ENCODE measurements around the gene NUDCD3.

Gene NUDCD3

DNA sequence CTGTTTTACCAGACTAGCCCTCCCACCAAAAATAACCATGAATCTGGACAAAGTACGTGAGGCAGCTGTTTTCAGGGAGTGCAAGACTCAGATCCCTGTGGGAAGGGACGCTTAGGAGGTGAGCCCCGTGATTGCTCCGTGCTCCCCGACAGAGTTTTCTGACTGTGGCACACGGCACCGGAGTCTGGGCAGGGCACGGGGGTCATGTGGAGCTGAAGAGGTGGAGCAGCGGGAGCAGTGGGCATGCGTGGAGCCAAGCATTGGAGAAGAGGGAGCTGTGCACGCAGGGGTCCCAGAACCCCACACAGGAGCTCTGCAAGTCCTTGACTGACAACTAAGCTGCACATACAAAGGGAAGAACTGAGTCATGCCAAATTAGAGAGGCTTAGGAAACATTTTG, 154.0 kb downstream of the NUDCD3 start:
- no CpG with 5 or more reads among the region's 11 CpGs for WGBS (ENCODE audit: extremely low coverage, insufficient coverage, insufficient read length)
- Histone ChIP-seq H3K9me3 (ENCODE audit: insufficient read depth, low read depth, low read length) (peaks cover 1% of the 10 kb centered on the region), H3K23ac (ENCODE audit: low read length) (no peak overlapping the region)

GRCh38 chr7:44335184-44335583, 155.3 kb downstream of the NUDCD3 start:
- no peaks in the 10 kb centered on the region for H3K79me2 ChIP-seq (ENCODE audit: control insufficient read depth, insufficient read depth, low read length, poor library complexity)
- no peaks in the 10 kb centered on the region for H3K79me1 ChIP-seq (ENCODE audit: low read length)
- H3K23ac ChIP-seq (ENCODE audit: low read length): no peak overlapping the region
- H3K4me1 ChIP-seq (ENCODE audit: control insufficient read depth in 1 of 2, insufficient read depth in 2 of 2, low read length in 2 of 2): peaks cover 0 to 4% of the 10 kb centered on the region in 2 experiments
- H2AFZ ChIP-seq (ENCODE audit: insufficient read depth, low read length, poor library complexity): no peak overlapping the region
- no peak overlapping the region for H3K14ac ChIP-seq (ENCODE audit: low read length)
- H4K91ac ChIP-seq (ENCODE audit: low read depth, low read length): no peak overlapping the region
- H3K9me3 ChIP-seq (ENCODE audit: insufficient read depth, low read depth, low read length): no peaks in the 10 kb centered on the region
- no peak overlapping the region for H2BK120ac ChIP-seq (ENCODE audit: insufficient read depth, low read length, poor library complexity)
- DNase-seq: no peak
- no peak overlapping the region for H3K4me3 ChIP-seq (ENCODE audit: low read depth, low read length)
- H3K27ac ChIP-seq (ENCODE audit: low read depth, low read length): no peak overlapping the region
- no peak overlapping the region for H2BK5ac ChIP-seq (ENCODE audit: low read depth, low read length, poor library complexity)
- no peak overlapping the region for H3K4ac ChIP-seq (ENCODE audit: low read depth, low read length)
- no peak overlapping the region for H3K4me2 ChIP-seq (ENCODE audit: low read length)
- H2AK5ac ChIP-seq (ENCODE audit: low read length): no peak overlapping the region
- H2BK12ac ChIP-seq (ENCODE audit: low read length): no peak overlapping the region
- no peak overlapping the region for H3K9ac ChIP-seq (ENCODE audit: low read length)
- peaks cover 2% of the 10 kb centered on the region for H3K27me3 ChIP-seq (ENCODE audit: insufficient read depth, low read length)
- WGBS (ENCODE audit: extremely low coverage, insufficient coverage, insufficient read length): no CpG with 5 or more reads among the region's 4 CpGs
- no peak overlapping the region for H3K18ac ChIP-seq (ENCODE audit: low read length)
- H4K12ac ChIP-seq (ENCODE audit: low read depth, low read length): no peak overlapping the region
- no peaks in the 10 kb centered on the region for H3K36me3 ChIP-seq (ENCODE audit: control insufficient read depth in 1 of 2, insufficient read depth in 2 of 2, low read length in 2 of 2)
- no peak overlapping the region for H4K8ac ChIP-seq (ENCODE audit: low read depth, low read length)

More for the DNA sequence above, 154.0 kb downstream of the NUDCD3 start:
- H2AK5ac ChIP-seq (ENCODE audit: low read length): no peak overlapping the region
- H2BK12ac ChIP-seq (ENCODE audit: low read length): no peak overlapping the region
- no peak overlapping the region for H3K18ac ChIP-seq (ENCODE audit: low read length)
- no peak overlapping the region for H3K14ac ChIP-seq (ENCODE audit: low read length)
- no peak overlapping the region for H2AFZ ChIP-seq (ENCODE audit: insufficient read depth, low read length, poor library complexity)
- H3K4me1 ChIP-seq (ENCODE audit: control insufficient read depth in 1 of 2, insufficient read depth in 2 of 2, low read length in 2 of 2): peaks cover 0 to 4% of the 10 kb centered on the region in 2 experiments
- no peaks in the 10 kb centered on the region for H3K79me2 ChIP-seq (ENCODE audit: control insufficient read depth, insufficient read depth, low read length, poor library complexity)
- H3K27ac ChIP-seq (ENCODE audit: low read depth, low read length): no peak overlapping the region
- no peaks in the 10 kb centered on the region for H3K79me1 ChIP-seq (ENCODE audit: low read length)
- no peak overlapping the region for H3K9ac ChIP-seq (ENCODE audit: low read length)
- no peaks in the 10 kb centered on the region for H3K36me3 ChIP-seq (ENCODE audit: control insufficient read depth in 1 of 2, insufficient read depth in 2 of 2, low read length in 2 of 2)
- no peak overlapping the region for H3K4ac ChIP-seq (ENCODE audit: low read depth, low read length)
- H2BK5ac ChIP-seq (ENCODE audit: low read depth, low read length, poor library complexity): no peak overlapping the region
- H3K4me3 ChIP-seq (ENCODE audit: low read depth, low read length): no peak overlapping the region
- no peak overlapping the region for H2BK120ac ChIP-seq (ENCODE audit: insufficient read depth, low read length, poor library complexity)
- no peak overlapping the region for H3K4me2 ChIP-seq (ENCODE audit: low read length)
- H4K12ac ChIP-seq (ENCODE audit: low read depth, low read length): no peak overlapping the region
- H4K91ac ChIP-seq (ENCODE audit: low read depth, low read length): no peak overlapping the region
- DNase-seq: no peak
- H4K8ac ChIP-seq (ENCODE audit: low read depth, low read length): no peak overlapping the region
- peaks cover 2% of the 10 kb centered on the region for H3K27me3 ChIP-seq (ENCODE audit: insufficient read depth, low read length)

GRCh38 chr7:44334734-44335097, 155.7 kb downstream of the NUDCD3 start:
- no peak overlapping the region for H2AFZ ChIP-seq (ENCODE audit: insufficient read depth, low read length, poor library complexity)
- H4K8ac ChIP-seq (ENCODE audit: low read depth, low read length): no peak overlapping the region
- H4K91ac ChIP-seq (ENCODE audit: low read depth, low read length): no peak overlapping the region
- no CpG with 5 or more reads among the region's 11 CpGs for WGBS (ENCODE audit: extremely low coverage, insufficient coverage, insufficient read length)
- H3K27me3 ChIP-seq (ENCODE audit: insufficient read depth, low read length): peaks cover 2% of the 10 kb centered on the region
- no peaks in the 10 kb centered on the region for H3K9me3 ChIP-seq (ENCODE audit: insufficient read depth, low read depth, low read length)
- H3K79me2 ChIP-seq (ENCODE audit: control insufficient read depth, insufficient read depth, low read length, poor library complexity): no peaks in the 10 kb centered on the region
- H3K36me3 ChIP-seq (ENCODE audit: control insufficient read depth in 1 of 2, insufficient read depth in 2 of 2, low read length in 2 of 2): no peaks in the 10 kb centered on the region
- no peak overlapping the region for H4K12ac ChIP-seq (ENCODE audit: low read depth, low read length)
- H3K14ac ChIP-seq (ENCODE audit: low read length): no peak overlapping the region
- no peak overlapping the region for H2BK12ac ChIP-seq (ENCODE audit: low read length)
- H2BK5ac ChIP-seq (ENCODE audit: low read depth, low read length, poor library complexity): no peak overlapping the region
- H3K4me2 ChIP-seq (ENCODE audit: low read length): no peak overlapping the region
- H2AK5ac ChIP-seq (ENCODE audit: low read length): no peak overlapping the region
- H3K4ac ChIP-seq (ENCODE audit: low read depth, low read length): no peak overlapping the region
- H3K18ac ChIP-seq (ENCODE audit: low read length): no peak overlapping the region
- H3K79me1 ChIP-seq (ENCODE audit: low read length): no peaks in the 10 kb centered on the region
- H3K4me3 ChIP-seq (ENCODE audit: low read depth, low read length): no peak overlapping the region
- no peak for DNase-seq
- no peak overlapping the region for H2BK120ac ChIP-seq (ENCODE audit: insufficient read depth, low read length, poor library complexity)
- no peak overlapping the region for H3K9ac ChIP-seq (ENCODE audit: low read length)
- no peak overlapping the region for H3K27ac ChIP-seq (ENCODE audit: low read depth, low read length)
- no peak overlapping the region for H3K23ac ChIP-seq (ENCODE audit: low read length)
- peaks cover 0 to 4% of the 10 kb centered on the region in 2 experiments for H3K4me1 ChIP-seq (ENCODE audit: control insufficient read depth in 1 of 2, insufficient read depth in 2 of 2, low read length in 2 of 2)

GRCh38 chr7:44333911-44334733, 156.3 kb downstream of the NUDCD3 start:
- no peak overlapping the region for H3K4me2 ChIP-seq (ENCODE audit: low read length)
- H2BK5ac ChIP-seq (ENCODE audit: low read depth, low read length, poor library complexity): no peak overlapping the region
- H3K9me3 ChIP-seq (ENCODE audit: insufficient read depth, low read depth, low read length): no peaks in the 10 kb centered on the region
- H3K4me1 ChIP-seq (ENCODE audit: control insufficient read depth in 1 of 2, insufficient read depth in 2 of 2, low read length in 2 of 2): peaks cover 0 to 4% of the 10 kb centered on the region in 2 experiments
- peaks cover 2% of the 10 kb centered on the region for H3K27me3 ChIP-seq (ENCODE audit: insufficient read depth, low read length)
- H2BK12ac ChIP-seq (ENCODE audit: low read length): no peak overlapping the region
- H3K14ac ChIP-seq (ENCODE audit: low read length): no peak overlapping the region
- no CpG with 5 or more reads among the region's 19 CpGs for WGBS (ENCODE audit: extremely low coverage, insufficient coverage, insufficient read length)
- H4K91ac ChIP-seq (ENCODE audit: low read depth, low read length): no peak overlapping the region
- DNase-seq: peak; percentile 40 to 63
- H2BK120ac ChIP-seq (ENCODE audit: insufficient read depth, low read length, poor library complexity): no peak overlapping the region
- no peak overlapping the region for H3K23ac ChIP-seq (ENCODE audit: low read length)
- H2AK5ac ChIP-seq (ENCODE audit: low read length): no peak overlapping the region
- no peak overlapping the region for H4K12ac ChIP-seq (ENCODE audit: low read depth, low read length)
- H3K9ac ChIP-seq (ENCODE audit: low read length): no peak overlapping the region
- no peak overlapping the region for H3K4ac ChIP-seq (ENCODE audit: low read depth, low read length)
- H2AFZ ChIP-seq (ENCODE audit: insufficient read depth, low read length, poor library complexity): no peak overlapping the region
- H3K79me1 ChIP-seq (ENCODE audit: low read length): no peaks in the 10 kb centered on the region
- no peaks in the 10 kb centered on the region for H3K79me2 ChIP-seq (ENCODE audit: control insufficient read depth, insufficient read depth, low read length, poor library complexity)
- H3K27ac ChIP-seq (ENCODE audit: low read depth, low read length): no peak overlapping the region
- no peaks in the 10 kb centered on the region for H3K36me3 ChIP-seq (ENCODE audit: control insufficient read depth in 1 of 2, insufficient read depth in 2 of 2, low read length in 2 of 2)
- no peak overlapping the region for H4K8ac ChIP-seq (ENCODE audit: low read depth, low read length)
- no peak overlapping the region for H3K18ac ChIP-seq (ENCODE audit: low read length)
- no peak overlapping the region for H3K4me3 ChIP-seq (ENCODE audit: low read depth, low read length)
